Measurements from ENCODE around the gene BABAM1. TPM values are rescaled to one million over a fixed set of nuclear protein-coding genes. Genes with fewer than 3 reads are reported as not detected.

Gene BABAM1
- total and polyA plus RNA-seq, 9 of the 15 experiments (the other 6 are each of a cell fraction or from before 2014, with no cell fraction given): 14.7 to 160 (median 113) TPM

DNA sequence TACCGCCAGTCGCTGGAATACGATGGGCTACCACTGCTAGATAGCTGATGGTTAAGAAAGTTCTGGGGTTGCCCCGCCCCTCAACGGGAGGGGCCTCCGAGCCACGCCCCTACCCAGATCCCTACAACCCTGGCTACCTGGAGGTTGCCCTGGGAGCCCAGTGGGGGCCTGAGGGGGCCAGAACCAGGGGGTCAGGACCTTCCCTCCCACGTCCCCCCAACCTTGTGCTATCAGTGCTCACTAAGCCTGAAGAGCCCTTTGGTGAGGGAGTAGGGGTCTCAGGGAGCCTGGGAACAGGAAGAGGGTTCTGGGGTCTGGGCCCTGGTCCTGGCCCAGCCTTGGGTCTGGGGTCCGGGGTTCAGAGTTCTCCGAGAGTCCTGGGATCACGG lies 32.3 kb upstream of the BABAM1 start (continued):
- TF ChIP-seq ARID4B (CRISPR knock-in tag; IDR thresholded peaks at IDR 0.05) (no peak; the same call in 1 of the 2 replicates), PHB2 (IDR thresholded peaks at IDR 0.05; ENCODE audit: low read depth) (no peak), ZBTB12 (CRISPR knock-in tag; IDR thresholded peaks at IDR 0.05) (no peak), ZNF431 (CRISPR knock-in tag; IDR thresholded peaks at IDR 0.05) (no peak), SP1 (CRISPR knock-in tag; IDR thresholded peaks at IDR 0.05) (0 out of 2 replicates have a peak, but pooled peaks have one; percentile 61), NFE2 (IDR thresholded peaks at IDR 0.05; ENCODE audit: low read depth) (no peak), CUX1 (CRISPR knock-in tag; IDR thresholded peaks at IDR 0.05) (no peak), ZC3H4 (CRISPR knock-in tag; IDR thresholded peaks at IDR 0.05; ENCODE audit: borderline replicate concordance) (no peak), SMAD3 (CRISPR knock-in tag; conservative IDR thresholded peaks at IDR 0.05) (no peak), ZKSCAN1 (IDR thresholded peaks at IDR 0.05; ENCODE audit: low read depth, low read length) (0 out of 2 replicates have a peak, but pooled peaks have one; percentile 6), ZNF197 (CRISPR knock-in tag; IDR thresholded peaks at IDR 0.05; ENCODE audit: low read depth) (no peak), PML (IDR thresholded peaks at IDR 0.05; ENCODE audit: low read length) (peak; percentile 52; the same call in 1 of the 2 replicates), U2AF2 (optimal IDR thresholded peaks at IDR 0.05; ENCODE audit: low read depth, low read length) (no peak)
- TF ChIP-seq, protein P1, sequence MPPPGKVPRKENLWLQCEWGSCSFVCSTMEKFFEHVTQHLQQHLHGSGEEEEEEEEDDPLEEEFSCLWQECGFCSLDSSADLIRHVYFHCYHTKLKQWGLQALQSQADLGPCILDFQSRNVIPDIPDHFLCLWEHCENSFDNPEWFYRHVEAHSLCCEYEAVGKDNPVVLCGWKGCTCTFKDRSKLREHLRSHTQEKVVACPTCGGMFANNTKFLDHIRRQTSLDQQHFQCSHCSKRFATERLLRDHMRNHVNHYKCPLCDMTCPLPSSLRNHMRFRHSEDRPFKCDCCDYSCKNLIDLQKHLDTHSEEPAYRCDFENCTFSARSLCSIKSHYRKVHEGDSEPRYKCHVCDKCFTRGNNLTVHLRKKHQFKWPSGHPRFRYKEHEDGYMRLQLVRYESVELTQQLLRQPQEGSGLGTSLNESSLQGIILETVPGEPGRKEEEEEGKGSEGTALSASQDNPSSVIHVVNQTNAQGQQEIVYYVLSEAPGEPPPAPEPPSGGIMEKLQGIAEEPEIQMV (tag; conservative IDR thresholded peaks at IDR 0.05; ENCODE audit: low read depth): no peak

Measured in K562 (cell line).